Measurements from ENCODE around the gene MCM7.
A peak's percentile ranks its signal among the peaks of the same experiment; 100 is the strongest.

The MCM7 gene

GRCh38 chr7:100071018-100071723, 30.0 kb downstream of the MCM7 start:
- no peak for DNase-seq (ENCODE audit: low read depth)

GRCh38 chr7:100069991-100070390, 31.2 kb downstream of the MCM7 start:
- no peak for DNase-seq (ENCODE audit: low read depth)

GRCh38 chr7:100066953-100067352, 34.2 kb downstream of the MCM7 start:
- no peak for DNase-seq (ENCODE audit: low read depth)

GRCh38 chr7:100065452-100066186, 35.6 kb downstream of the MCM7 start:
- DNase-seq (ENCODE audit: low read depth) = no peak

- no peak for DNase-seq (ENCODE audit: low read depth)
Measured at GRCh38 chr7:100064162-100064561, 37.0 kb downstream of the MCM7 start.

GRCh38 chr7:100063376-100063775, 37.8 kb downstream of the MCM7 start:
- DNase-seq (ENCODE audit: low read depth) = no peak

GRCh38 chr7:100061518-100062193, 39.5 kb downstream of the MCM7 start:
- no peak for DNase-seq (ENCODE audit: low read depth)

GRCh38 chr7:100059251-100059739, 41.9 kb downstream of the MCM7 start:
- no peak for DNase-seq (ENCODE audit: low read depth)

GRCh38 chr7:100057006-100057405, 44.2 kb downstream of the MCM7 start:
- no peak for DNase-seq (ENCODE audit: low read depth)

- DNase-seq (ENCODE audit: low read depth) = no peak
Measured at GRCh38 chr7:100053215-100053614, 48.0 kb downstream of the MCM7 start.

GRCh38 chr7:100051611-100052010, 49.6 kb downstream of the MCM7 start:
- no peak for DNase-seq (ENCODE audit: low read depth)

GRCh38 chr7:100049441-100050291, 51.5 kb downstream of the MCM7 start, which contains the start of gene ZSCAN21:
Gene ZSCAN21 (plus strand): TSS chr7:100049774. CDS start chr7:100057007, 7,233 bp downstream.
- peak; percentile 75 for DNase-seq (ENCODE audit: low read depth)

GRCh38 chr7:100048680-100049079, 52.5 kb downstream of the MCM7 start:
- DNase-seq (ENCODE audit: low read depth) = no peak

GRCh38 chr7:100044718-100045117, 56.5 kb downstream of the MCM7 start:
- DNase-seq (ENCODE audit: low read depth) = no peak
